ENCODE data around the gene DNAJC1.
"Not testable (repeated sequence)": the region's sequence is repeated elsewhere in the genome, so short reads cannot be mapped to it uniquely, and the experiment has no call there.

DNAJC1 gene

GRCh38 chr10:22042557-22043326, 39.2 kb upstream of the DNAJC1 start:
- no peak for DNase-seq
- no peaks in the 10 kb centered on the region for H3K36me3 ChIP-seq (replicated peaks)

DNA sequence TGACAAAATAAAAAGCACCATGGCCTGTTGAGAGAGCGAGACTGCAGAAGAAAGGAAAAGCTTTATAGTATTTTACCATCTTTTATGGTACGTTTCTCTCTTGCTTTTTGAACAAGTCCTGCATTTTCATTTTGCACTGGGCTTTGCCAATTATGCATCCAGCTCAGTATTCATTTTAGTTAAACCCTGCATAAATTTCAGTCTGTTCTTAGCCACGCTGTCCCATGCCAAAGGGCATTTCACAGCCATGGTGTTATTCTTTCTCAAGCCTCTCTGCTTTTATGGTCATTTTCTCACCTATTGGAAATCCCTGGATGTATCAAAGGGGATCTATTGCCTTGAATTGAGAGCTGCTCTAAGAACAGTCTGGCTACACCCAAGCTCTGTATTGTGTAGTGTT, 30.8 kb upstream of the DNAJC1 start:
- Histone ChIP-seq H3K27me3 (replicated peaks) (no peaks in the 10 kb centered on the region), H3K36me3 (replicated peaks) (no peaks in the 10 kb centered on the region), H3K27ac (no peak overlapping the region), H3K4me3 (ENCODE audit: low read depth, low read length) (no peak overlapping the region)
- in situ Hi-C loops (cut with HindIII; ENCODE audit: low pct_ligation_motif_present, low sequenced_read_pairs) = no loop called here
- DNase-seq = no peak
- no peak for TF ChIP-seq CTCF (IDR thresholded peaks at IDR 0.05; ENCODE audit: low read depth, low read length, missing control alignments)

More at GRCh38 chr10:22042557-22043326, 39.2 kb upstream of the DNAJC1 start:
- in situ Hi-C loops (cut with HindIII; ENCODE audit: low pct_ligation_motif_present, low sequenced_read_pairs) = no loop called here
- H3K27me3 ChIP-seq (replicated peaks) = peaks cover 2% of the 10 kb centered on the region
- H3K4me3 ChIP-seq (ENCODE audit: low read depth, low read length) = no peak overlapping the region
- TF ChIP-seq CTCF (IDR thresholded peaks at IDR 0.05; ENCODE audit: low read depth, low read length, missing control alignments) = no peak
- no peak overlapping the region for H3K27ac ChIP-seq

DNA sequence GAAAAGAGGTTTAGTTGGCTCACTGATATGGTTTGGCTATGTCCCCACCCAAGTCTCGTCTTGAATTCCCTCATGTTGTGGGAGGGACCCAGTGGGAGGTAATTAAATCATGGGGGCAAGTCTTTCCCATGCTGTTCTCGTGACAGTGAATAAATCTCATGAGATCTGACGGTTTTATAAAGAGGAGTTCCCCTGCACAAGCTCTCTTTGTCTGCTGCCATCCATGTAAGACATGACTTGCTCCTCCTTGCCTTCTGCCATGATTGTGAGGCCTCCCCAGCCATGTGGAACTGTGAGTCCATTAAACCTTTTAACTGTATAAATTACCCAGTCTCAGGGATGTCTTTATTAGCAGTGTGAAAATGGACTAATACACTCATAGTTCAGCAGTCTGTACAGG, 28.7 kb upstream of the DNAJC1 start:
- H3K36me3 ChIP-seq (replicated peaks); in situ Hi-C loops (cut with HindIII; ENCODE audit: low pct_ligation_motif_present, low sequenced_read_pairs); DNase-seq; H3K27me3 ChIP-seq (replicated peaks); H3K27ac ChIP-seq; H3K4me3 ChIP-seq (ENCODE audit: low read depth, low read length): not testable (repeated sequence)

DNA sequence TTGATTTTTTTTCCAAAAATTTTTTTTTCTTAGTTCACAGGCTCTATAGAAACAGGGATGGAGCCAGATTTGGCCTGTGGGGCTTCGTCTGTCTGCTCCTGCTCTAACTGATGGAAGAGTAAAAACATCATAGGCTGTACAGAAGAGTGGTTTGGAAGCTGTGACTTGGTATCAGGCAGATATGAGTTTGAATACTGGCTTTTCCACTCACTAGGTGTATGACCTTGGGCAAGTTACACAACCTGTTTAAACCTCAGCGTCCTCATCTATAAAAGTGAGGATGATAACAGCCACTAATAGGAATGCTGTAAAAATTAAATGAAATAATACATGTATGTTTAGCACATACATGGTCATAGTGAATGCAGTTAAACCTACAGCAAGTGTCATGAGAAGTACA, 26.9 kb upstream of the DNAJC1 start:
- Histone ChIP-seq H3K27ac (no peak overlapping the region), H3K27me3 (replicated peaks) (no peaks in the 10 kb centered on the region), H3K36me3 (replicated peaks) (no peaks in the 10 kb centered on the region), H3K4me3 (ENCODE audit: low read depth, low read length) (no peak overlapping the region)
- TF ChIP-seq CTCF (IDR thresholded peaks at IDR 0.05; ENCODE audit: low read depth, low read length, missing control alignments) = no peak
- no peak for DNase-seq
- in situ Hi-C loops (cut with HindIII; ENCODE audit: low pct_ligation_motif_present, low sequenced_read_pairs) = no loop called here

GRCh38 chr10:22029445-22030236, 26.1 kb upstream of the DNAJC1 start:
- DNase-seq = no peak
- TF ChIP-seq CTCF (IDR thresholded peaks at IDR 0.05; ENCODE audit: low read depth, low read length, missing control alignments) = no peak
- in situ Hi-C loops (cut with HindIII; ENCODE audit: low pct_ligation_motif_present, low sequenced_read_pairs) = no loop called here

More at GRCh38 chr10:22029445-22030236, 26.1 kb upstream of the DNAJC1 start:
- H3K27me3 ChIP-seq (replicated peaks) = no peaks in the 10 kb centered on the region
- H3K36me3 ChIP-seq (replicated peaks) = no peaks in the 10 kb centered on the region
- no peak overlapping the region for H3K4me3 ChIP-seq (ENCODE audit: low read depth, low read length)
- H3K27ac ChIP-seq = no peak overlapping the region

Data from brain microvascular endothelial cell (primary cell).